Transverse colon (tissue), 4 donors: ENCODE data around the gene KRT85. TPM values are rescaled to one million over a fixed set of nuclear protein-coding genes. Genes with fewer than 3 reads are reported as not detected.

Experiments
- DNase-seq: peaks from one replicate; pipeline ENCODE4 v3.0.0-alpha.2; 2019
- H3K27ac ChIP-seq, 4 donors: fragments of 200-600 bp; sonication (generic); 2 replicates each; pipeline ENCODE4 v1.5.1; 2016 to 2018; ENCODE audit warnings: inconsistent platforms in 4 of 4
- H3K27me3 ChIP-seq: fragments of 200-600 bp; sonication (generic); 2 replicates; pipeline ENCODE4 v1.5.1; 2017; ENCODE audit warnings: inconsistent platforms
- H3K36me3 ChIP-seq, 4 donors: fragments of 200-600 bp; sonication (generic); 2 replicates each; pipeline ENCODE4 v1.5.1; 2017 to 2019; ENCODE audit warnings: inconsistent platforms in 4 of 4
- H3K4me1 ChIP-seq, 4 donors: fragments of 200-600 bp; sonication (generic); 2 replicates each; pipeline ENCODE4 v1.5.1; 2017 to 2020; ENCODE audit warnings: inconsistent platforms in 4 of 4
- H3K4me3 ChIP-seq, 4 donors: fragments of 200-600 bp; sonication (generic); 1 replicate in 1 of 4; 2 replicates in 3 of 4; pipeline versions ENCODE4 v1.5.1 to v1.6.1; 2017 to 2019; ENCODE audit warnings: inconsistent platforms in 4 of 4
- H3K9me3 ChIP-seq, 2 donors: fragments of 200-600 bp; sonication (generic); 2 replicates each; pipeline ENCODE4 v1.5.1; 2017 to 2019; ENCODE audit warnings: inconsistent platforms in 2 of 2
- CTCF ChIP-seq, 5 experiments: fragments of 200-600 bp in 3 of 5; fragments of 450-650 bp in 2 of 5; sonication (generic) in 3 of 5; IDR thresholded peaks; 1 replicate in 2 of 5; 2 replicates in 3 of 5; pipeline ENCODE4 v1.5.1; 2016 to 2017; ENCODE audit warnings: antibody characterized with exemption in 5 of 5, inconsistent platforms in 3 of 5, mild to moderate bottlenecking in 2 of 5, moderate library complexity in 1 of 5
- EP300 ChIP-seq: sonication (generic); formaldehyde crosslinking; IDR thresholded peaks from one replicate; pipeline ENCODE4 v1.6.1; 2017; ENCODE audit warnings: antibody characterized with exemption, low read depth
- POLR2A ChIP-seq: fragments of 450-650 bp; IDR thresholded peaks from one replicate; pipeline ENCODE4 v1.6.1; 2016; ENCODE audit warnings: antibody characterized with exemption, mild to moderate bottlenecking, moderate library complexity
- POLR2AphosphoS5 ChIP-seq, 3 donors: sonication (generic); formaldehyde crosslinking; IDR thresholded peaks; one replicate each; pipeline ENCODE4 v1.6.1; 2016; ENCODE audit warnings: antibody characterized with exemption in 3 of 3
- WGBS, 2 donors: methylation state at CpG; one replicate each; pipeline ENCODE4 v1.1.5; 2018; ENCODE audit warnings: low coverage in 1 of 2; 5-methylcytosine and 5-hydroxymethylcytosine counted together
- in situ Hi-C, 4 donors: fragments of 200-750 bp; cut with MboI; loops; one replicate each; pipeline versions ENCODE4 v1.15.0 to v1.15.1; 2017; ENCODE audit warnings: low sequenced_read_pairs in 3 of 4, low pct_ligation_motif_present in 1 of 4, low pct_unique_long_range_greater_than_20kb in 1 of 4
- intact Hi-C: fragments of 100-400 bp; cut with DNase I; formaldehyde crosslinking; loops from one replicate; pipeline ENCODE4 v1.15.1; 2023; ENCODE audit warnings: low total_unique reads
- total RNA-seq, 4 donors: library from RNA; depleted of rRNA; stranded (reverse); fragments of >200 nt; gene quantifications; one replicate each; pipeline ENCODE4 v1.1.0, GENCODE V29; 2016

The KRT85 gene
- total RNA-seq, 4 donors from 2014 or later = not detected

- WGBS, 2 donors = 100% methylated on average over 2 of the region's 2 CpGs; no CpG with 5 or more reads in 1 of the 2 donors
- Histone ChIP-seq H3K9me3 (no peaks in the 10 kb centered on the region), H3K4me3 (no peak overlapping the region), H3K4me1 (no peaks in the 10 kb centered on the region), H3K27me3 (no peaks in the 10 kb centered on the region), H3K36me3 (no peaks in the 10 kb centered on the region), H3K27ac (no peak overlapping the region)
- DNase-seq = no peak
- intact Hi-C loops (no loop called here), in situ Hi-C loops (no loop called here)
- no peak for TF ChIP-seq CTCF (IDR thresholded peaks at IDR 0.05)
- no peak for TF ChIP-seq POLR2AphosphoS5 (IDR thresholded peaks at IDR 0.05)
- TF ChIP-seq POLR2A = no peak
- no peak for TF ChIP-seq EP300
Observed at GRCh38 chr12:52402377-52402776, 35.1 kb upstream of the KRT85 start.

DNA sequence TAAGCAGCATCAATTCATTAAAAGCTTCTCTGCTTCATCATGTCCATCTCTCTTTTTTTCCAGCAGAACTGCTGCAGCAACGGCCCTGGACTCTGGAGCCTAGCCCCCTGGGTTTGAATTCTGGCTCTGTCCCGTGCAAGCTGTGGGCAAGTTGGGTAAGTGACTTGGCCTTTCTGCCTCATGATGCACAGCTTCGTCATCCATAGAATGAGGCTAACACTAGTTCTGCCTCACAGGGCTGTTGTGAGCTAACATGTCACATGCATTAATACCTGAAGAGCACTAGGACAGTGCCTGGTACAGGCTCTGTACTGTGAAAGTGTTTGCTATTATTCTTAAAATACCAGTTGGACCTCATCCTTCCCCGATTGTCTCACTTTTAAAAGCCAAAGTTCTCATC, 34.6 kb upstream of the KRT85 start:
- no peak for DNase-seq
- no peaks in the 10 kb centered on the region for H3K36me3 ChIP-seq
- intact Hi-C loops (no loop called here), in situ Hi-C loops (no loop called here)
- no peak overlapping the region for H3K4me3 ChIP-seq
- no peaks in the 10 kb centered on the region for H3K27me3 ChIP-seq
- 83% methylated on average over 4 of the region's 4 CpGs; no CpG with 5 or more reads in 1 of the 2 donors for WGBS, 2 donors
- H3K27ac ChIP-seq = no peak overlapping the region
- H3K4me1 ChIP-seq = no peaks in the 10 kb centered on the region
- H3K9me3 ChIP-seq = no peaks in the 10 kb centered on the region
- TF ChIP-seq EP300 (no peak), POLR2AphosphoS5 (IDR thresholded peaks at IDR 0.05) (no peak), POLR2A (no peak), CTCF (IDR thresholded peaks at IDR 0.05) (no peak)

- H3K27me3 ChIP-seq = no peaks in the 10 kb centered on the region
- H3K27ac ChIP-seq = no peak overlapping the region
- intact Hi-C loops = no loop called here
- no peaks in the 10 kb centered on the region for H3K9me3 ChIP-seq
- in situ Hi-C loops = no loop called here
- WGBS, 2 donors = 75% methylated on average over 5 of the region's 5 CpGs; no CpG with 5 or more reads in 1 of the 2 donors
- no peaks in the 10 kb centered on the region for H3K4me1 ChIP-seq
- H3K4me3 ChIP-seq = no peak overlapping the region
- TF ChIP-seq POLR2AphosphoS5 (IDR thresholded peaks at IDR 0.05) (no peak), CTCF (IDR thresholded peaks at IDR 0.05) (no peak), EP300 (no peak)
- H3K36me3 ChIP-seq = no peaks in the 10 kb centered on the region
- no peak for DNase-seq
Observed at GRCh38 chr12:52401526-52401925, 34.2 kb upstream of the KRT85 start.

GRCh38 chr12:52400906-52401305, 33.6 kb upstream of the KRT85 start:
- no peak for DNase-seq
- WGBS, 2 donors = 82 to 90% methylated on average over 2 to 9 of the region's 9 CpGs

More at GRCh38 chr12:52400906-52401305, 33.6 kb upstream of the KRT85 start:
- Histone ChIP-seq H3K4me3 (no peak overlapping the region), H3K27ac (no peak overlapping the region), H3K27me3 (no peaks in the 10 kb centered on the region), H3K36me3 (no peaks in the 10 kb centered on the region), H3K4me1 (no peaks in the 10 kb centered on the region), H3K9me3 (no peaks in the 10 kb centered on the region)
- intact Hi-C loops (no loop called here), in situ Hi-C loops (no loop called here)
- no peak for TF ChIP-seq EP300
- TF ChIP-seq CTCF (IDR thresholded peaks at IDR 0.05) = no peak
- no peak for TF ChIP-seq POLR2A
